HK-2 (cell line): Measurements from ENCODE around the gene UBE2D1.

Source experiments
- DNase-seq: peaks from one replicate; pipeline ENCODE4 v3.0.0-alpha.2; 2018; ENCODE audit not compliant: unreplicated experiment

The UBE2D1 gene

DNA sequence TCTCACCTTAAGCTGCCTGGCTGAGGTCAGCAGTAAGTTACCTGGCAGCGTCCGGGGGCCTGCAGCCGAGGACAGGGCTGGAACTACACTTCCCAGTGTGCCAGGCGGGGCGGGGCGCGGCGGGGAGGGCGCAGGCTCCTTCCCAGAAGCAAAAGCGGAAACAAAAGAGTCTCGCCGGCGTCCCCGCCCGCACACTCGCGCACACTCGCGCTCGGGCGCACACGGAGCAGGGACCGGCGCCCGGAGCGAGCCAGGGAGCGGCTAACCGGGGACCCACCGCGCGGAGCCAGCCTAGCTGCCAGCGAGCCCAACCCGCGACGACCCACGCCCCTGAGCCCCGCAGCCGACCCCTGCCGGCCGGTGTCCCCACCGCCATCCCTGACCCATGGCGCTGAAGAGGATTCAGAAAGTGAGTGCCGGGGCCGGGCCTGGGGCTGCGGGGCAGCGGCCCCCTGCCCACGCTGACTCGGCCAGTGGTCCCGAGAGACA lies at the start of gene UBE2D1:
UBE2D1 (plus strand) TSS at position 190 of the 489 bp plus-strand sequence; CDS start at position 386, 196 bp downstream.
- DNase-seq, result peak; percentile 90

DNA sequence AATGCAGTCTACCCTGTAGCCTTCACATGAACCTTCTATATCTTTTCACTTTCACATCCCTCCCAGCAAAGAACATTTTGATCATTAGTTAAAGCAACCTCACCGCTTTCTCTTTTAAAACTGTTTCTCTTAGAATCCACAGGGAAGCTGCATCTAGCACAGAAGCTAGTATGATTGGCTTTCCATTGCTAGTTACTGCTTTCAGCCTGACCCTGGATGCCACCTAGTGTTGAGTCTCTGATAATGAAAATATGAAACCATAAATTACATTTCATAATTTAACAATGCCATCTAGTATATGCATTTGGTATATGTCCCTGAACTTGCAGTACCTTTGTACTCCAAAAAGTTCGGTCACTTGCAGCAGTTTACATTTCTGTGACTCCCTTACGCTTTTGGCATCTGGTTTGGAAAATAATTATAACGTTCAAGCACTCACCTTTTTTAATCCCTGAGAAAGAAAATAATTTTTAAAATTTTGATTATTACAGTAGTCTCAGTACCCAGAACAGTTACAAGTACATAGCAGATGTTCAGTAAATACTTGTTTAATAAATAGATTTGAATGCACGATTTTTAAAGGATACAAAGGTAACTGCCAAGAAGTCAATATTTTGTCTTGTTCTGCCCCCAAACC lies 43.1 kb upstream of the UBE2D1 start:
- DNase-seq, result no peak

DNA sequence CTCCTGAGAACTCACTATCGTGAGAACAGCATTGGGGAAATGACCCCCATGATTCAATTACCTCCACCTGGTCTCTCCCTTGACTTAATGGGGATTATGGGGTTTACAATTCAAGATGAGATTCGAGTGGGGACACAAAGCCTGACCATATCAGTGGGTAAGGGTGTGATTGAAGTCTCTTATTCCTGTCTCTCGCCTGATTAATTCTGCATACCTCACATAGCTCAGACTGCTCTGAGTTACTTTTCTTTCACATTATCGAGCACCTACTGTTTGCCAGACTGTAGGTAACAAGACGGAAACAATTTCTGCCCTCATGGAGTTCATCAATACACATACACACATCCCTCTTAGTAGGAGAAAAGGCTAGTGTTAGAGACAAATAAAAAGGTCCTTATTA lies 40.8 kb upstream of the UBE2D1 start:
- DNase-seq, result no peak

DNA sequence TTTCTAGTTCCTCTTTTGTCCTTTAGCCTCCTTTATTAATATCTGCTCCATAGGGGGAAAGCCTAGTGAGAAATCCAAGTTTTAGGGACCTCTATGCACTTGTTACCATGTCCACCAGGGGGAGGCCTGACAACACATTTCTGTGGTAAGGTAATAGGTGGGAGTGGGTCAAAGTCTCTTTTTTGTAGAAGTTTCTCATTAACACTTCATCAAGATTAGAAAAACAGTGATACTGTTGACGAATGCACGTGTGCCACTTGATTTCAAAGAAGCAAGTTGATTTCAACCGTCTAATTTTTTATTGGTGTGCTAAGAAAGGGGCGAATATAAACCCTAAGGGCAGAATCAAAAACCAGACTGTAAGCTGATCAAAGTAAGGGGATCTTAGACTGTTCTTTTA lies 35.2 kb upstream of the UBE2D1 start:
- peak; percentile 42 for DNase-seq

DNA sequence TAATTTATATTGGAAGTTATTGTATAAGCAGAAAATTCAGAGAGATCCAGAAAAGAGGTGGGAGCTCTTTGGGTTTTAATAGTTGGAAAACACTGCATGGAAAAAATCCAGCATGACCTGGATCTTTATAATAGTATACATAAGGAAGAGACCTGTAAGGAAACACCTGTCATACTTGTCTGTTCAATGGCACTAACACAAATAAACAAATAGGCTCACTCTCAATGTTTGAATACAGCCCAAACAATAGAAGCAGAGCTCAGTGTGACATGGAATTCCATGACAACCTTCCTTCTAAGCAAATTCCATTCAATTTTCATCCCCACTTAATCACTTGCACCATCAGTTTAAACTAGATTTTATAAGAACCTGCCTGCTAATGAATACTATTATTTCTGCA lies 34.1 kb upstream of the UBE2D1 start:
- DNase-seq, result no peak

DNA sequence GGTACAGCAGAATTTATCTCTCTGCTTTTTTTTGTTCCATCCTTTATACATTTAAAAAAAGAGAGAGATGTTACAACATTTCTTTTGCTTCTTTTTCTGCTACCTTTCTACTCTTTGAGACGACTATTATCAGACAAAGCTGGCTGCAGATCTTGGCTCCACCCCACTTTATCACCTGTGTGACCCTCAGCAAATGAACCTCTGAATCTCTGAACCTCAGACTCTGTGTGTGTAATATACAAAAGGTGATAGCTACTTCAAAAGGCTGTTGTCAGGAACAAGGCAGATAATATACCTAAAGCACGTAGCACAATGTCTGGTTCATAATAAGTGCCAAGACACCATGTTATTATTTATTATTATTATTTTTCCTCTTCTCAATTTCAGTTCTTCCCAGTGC lies 32.6 kb upstream of the UBE2D1 start:
- no peak for DNase-seq

DNA sequence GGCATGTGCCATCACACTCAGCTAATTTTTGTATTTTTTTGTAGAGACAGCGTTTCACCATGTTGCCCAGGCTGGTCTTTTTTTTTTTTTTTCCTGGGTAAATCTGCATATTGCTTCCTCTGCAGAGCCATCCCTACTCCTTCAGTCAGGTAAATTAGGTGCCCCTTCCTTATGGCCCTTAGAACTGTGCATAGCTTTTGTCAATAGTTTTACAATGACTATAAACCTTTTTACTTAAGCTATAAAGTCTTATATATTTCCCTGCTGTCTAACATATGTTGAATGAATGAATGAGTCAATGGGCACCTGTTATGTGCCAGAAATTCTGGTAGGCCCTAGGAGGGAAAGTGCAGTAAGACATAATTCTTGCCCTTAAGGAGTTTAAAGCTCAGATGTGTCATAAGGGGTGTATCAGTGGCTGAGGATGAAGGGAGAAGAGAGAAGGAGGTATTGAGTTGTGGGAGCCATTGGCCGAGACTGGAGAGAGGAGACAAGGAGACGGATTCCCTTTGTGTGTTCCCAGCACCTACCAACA lies 30.6 kb upstream of the UBE2D1 start:
- DNase-seq, result no peak

DNA sequence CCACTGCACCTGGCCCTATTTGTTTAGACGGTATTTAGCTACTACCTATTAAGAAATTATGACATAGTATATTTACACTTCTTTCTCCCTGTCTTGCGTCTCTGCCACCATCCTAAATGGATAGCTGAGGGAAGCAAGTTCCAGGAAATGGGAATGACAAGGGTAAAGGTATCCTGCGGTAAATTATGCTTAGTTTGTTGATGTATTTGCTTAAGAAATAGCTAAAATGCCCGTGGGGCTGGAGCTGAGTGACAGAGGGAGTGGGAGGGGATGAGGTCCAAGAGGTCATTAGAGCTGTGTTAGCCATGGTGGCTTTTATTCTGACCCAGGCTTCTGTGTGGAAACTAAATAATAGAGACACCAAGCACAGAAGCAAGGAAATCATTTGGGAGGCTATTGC lies 29.0 kb upstream of the UBE2D1 start:
- DNase-seq, result no peak

DNA sequence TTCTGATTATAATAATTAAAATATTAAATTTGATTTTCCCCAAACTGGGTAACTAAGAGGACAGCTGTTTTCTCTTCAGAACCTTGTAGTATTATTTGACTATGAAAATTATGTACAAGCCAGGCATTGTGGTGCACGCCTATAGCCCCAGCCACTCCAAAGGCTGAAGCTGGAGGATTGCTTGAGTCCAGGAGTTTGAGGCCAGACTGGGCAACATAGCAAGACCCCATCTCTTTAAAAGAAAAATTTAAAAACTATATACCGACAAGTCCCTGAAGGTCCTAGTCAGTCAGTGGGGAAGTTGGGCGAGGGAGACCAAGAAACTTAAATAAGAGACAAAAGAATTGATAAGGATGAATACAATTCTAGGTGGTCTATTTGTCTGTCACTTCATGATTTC lies 27.1 kb upstream of the UBE2D1 start:
- no peak for DNase-seq

DNA sequence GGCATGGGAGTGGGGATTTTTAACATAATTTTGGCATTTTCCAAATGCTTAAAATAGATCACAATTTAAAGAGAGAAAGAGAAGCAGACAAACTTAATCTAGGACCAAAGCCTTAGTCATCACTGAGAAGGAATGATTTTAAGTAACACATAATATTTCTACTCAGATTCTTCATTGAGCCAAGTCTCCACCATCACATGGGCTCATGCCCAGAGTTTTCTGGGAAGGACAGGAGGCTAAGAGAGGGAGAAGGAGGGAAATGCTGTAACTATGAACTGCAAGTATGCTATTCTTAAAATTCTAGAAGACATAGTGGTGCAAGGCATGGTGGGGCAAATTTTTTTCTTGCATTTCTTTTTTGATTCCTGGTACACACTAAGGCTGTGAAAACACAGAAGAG lies 23.8 kb upstream of the UBE2D1 start:
- no peak for DNase-seq

DNA sequence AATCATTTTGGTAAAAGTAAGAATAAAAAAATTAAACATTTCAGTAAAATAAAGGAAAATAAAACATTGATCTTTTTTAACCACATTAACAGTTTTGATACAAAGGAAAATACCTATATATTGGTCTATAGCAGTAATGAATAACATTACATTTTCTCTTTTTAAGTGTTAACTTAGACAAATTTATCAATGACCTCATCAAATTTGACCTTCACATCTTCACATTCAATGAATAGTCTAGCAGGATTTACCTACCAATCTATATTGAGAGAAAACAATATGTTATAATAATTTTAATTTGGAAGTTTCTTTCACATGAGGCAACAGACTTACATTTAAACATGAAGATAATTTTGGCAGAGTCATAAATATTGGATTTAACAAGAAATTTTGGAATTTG lies 17.9 kb upstream of the UBE2D1 start:
- no peak for DNase-seq

DNA sequence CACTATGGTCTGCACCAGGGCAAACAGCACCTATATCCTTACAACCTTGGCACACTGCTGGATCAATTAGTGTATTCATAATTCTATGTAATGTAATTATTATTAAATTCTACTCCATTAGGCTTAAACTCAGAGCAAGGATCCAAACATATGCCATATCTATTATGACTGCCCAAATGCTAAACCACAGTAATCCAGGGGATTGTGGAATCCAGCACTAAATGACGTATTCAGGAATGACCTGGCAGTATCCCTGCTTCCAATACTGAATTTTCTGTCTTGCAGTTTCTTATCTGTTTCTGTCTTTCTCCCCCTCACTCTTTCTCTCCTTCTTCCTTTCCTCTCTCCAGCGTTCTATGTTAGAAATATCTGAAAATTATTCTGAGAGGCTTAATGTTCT lies 16.5 kb upstream of the UBE2D1 start:
- no peak for DNase-seq

DNA sequence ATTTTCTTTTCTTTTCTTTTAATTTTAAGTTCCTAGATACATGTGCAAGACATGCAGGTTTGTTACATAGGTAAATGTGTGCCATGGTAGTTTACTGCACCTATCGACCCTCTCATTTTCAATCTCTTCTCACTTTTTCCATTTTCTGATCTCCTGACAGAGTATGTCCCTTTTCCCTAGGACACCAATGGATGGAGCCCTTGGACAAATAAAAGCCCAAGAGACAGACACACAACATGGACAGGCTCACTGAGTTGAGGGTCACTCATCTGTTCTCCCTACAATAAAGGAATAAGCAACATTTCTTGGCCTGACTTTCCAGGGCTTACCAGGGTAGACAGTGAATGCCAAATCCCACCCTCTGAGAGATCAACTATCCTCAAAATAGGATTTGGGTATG lies 15.2 kb upstream of the UBE2D1 start:
- DNase-seq, result no peak

DNA sequence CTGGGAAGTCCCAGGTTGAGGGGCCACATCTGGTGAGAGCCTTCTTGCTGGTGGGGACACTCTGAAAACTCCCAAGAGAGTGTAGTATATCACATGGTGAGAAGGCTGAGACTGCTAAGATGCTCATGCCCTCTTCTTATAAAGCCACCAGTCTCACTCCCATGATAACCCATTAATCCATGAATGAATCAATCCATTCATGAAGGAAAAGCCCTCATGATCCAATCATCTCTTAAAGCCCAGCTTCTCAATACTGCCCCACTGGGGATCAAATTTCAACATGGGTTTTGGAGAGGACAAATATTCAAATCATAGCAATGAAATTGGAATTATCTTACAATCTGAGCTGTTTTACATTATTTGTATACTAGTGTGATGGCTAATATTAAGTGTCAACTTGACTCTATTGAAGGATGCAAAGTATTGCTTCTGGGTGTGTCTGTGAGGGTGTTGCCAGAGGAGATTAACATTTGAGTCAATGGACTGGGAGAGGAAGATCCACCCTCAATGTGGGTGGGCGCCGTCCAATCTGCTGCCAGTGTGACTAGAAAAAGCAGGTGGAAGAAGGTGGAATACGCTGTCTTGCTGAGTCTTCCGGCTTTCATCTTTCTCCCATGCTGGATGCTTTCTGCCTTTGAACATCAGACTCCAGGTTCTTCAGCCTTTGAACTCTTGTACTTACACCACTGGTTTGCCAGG lies 14.3 kb upstream of the UBE2D1 start:
- no peak for DNase-seq

DNA sequence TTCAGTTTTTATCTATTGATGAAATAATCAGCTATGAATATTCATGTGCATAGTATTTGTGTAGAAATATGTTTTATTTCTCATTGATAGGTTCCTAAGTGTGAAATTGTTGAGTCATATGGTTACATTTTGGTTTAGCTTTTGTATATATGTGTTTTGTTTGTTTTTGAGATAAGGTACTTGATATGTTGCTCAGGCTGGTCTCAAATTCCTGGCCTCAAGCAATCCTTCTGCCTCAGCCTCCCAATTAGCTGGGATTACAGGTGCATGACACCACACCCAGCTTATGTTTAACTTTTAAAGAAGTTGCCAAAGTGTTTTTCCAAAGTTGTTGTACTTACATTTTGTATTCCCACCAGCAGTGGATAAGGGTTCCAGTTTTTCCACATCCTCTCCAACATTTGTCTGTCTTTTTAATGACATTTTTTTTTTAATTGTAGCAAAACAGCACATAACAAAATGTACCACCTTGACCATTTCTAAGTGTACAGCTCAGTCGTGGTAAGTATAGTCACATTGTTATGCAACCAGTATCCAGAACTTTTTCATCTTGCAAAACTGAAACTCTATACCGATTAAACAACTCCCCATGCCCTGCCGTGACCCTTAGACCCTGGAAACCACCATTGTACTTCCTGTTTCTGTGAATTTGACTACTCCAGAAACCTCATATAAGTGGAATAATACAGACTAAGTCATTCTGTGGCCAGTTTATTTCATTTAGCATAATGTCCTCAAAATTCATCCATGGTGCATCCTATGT lies 12.6 kb upstream of the UBE2D1 start:
- no peak for DNase-seq

DNA sequence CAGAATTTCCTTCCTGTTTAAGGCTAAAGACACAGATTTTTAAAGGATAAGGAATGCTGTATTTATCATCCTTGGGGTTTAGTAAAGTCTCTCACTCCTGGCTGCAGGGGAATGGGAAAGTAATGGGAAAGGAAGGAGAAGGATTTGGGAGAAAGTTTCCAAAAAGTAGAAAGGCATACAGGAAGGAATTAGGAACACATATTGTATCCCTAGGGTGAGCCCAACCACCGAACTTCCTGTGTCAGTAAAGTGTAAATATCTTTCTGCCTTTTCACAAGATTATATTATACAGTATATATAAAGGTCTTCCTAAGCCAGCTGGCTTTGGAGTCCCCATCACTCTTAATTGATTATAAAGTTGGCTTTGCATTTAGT lies 12.0 kb upstream of the UBE2D1 start:
- DNase-seq, result no peak

DNA sequence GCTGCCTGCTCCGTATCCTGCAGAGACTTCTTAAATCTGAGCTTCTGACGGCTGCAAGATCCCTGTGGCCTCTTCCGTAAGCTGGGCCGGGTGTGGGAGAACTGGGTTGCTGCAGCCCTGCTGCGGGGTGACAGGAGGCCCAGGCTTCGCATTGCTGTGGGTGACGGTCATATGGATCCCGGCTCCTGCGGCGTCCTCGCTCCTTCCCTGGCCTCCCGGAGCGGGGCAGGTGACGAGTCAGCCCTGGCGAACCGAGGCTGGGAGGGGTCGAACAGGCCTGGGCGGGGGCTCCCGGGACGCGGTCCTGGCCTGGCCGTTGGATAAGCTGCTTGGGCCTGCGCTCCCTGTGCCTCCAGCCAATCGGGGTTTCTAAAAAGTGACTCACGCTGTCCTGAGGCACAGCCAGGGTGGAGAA lies 7.8 kb upstream of the UBE2D1 start:
- no peak for DNase-seq

DNA sequence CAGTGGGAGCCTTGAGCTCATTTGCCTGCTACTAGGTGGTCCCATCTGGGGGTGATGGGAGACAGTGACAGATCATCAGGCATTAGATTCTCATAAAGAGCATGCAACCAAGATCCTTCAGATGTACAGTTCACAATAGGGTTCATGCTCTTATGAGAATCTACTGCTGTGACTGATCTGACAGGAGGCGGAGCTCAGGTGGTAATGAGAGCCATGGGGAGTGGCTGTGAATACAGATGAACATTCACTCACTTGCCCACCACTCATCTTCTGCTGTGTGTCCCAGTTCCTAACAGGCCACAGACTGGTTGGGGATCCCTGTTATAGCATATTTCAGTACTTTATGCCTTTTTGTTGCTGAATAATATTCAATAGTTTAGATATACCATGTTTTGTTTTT lies 6.6 kb upstream of the UBE2D1 start:
- DNase-seq, result no peak

DNA sequence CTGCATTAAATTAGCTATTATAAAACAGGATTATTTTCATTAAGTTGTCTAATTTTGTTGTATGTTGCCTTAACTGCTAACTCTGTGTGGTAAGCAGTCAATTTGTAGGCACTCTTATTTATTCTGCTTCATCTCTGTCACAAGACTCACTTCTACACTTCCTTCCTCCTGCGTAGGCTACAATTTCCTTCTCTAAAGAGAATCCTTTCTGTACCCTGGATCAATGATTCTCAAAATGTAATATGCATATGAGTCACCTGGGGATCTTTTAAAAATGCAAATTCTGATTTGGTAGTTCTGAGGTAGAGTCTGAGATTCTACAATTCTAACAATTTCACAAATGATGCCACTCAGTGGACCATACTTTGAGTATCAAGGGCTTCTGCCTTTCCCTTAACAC lies 4.4 kb upstream of the UBE2D1 start:
- DNase-seq, result no peak

DNA sequence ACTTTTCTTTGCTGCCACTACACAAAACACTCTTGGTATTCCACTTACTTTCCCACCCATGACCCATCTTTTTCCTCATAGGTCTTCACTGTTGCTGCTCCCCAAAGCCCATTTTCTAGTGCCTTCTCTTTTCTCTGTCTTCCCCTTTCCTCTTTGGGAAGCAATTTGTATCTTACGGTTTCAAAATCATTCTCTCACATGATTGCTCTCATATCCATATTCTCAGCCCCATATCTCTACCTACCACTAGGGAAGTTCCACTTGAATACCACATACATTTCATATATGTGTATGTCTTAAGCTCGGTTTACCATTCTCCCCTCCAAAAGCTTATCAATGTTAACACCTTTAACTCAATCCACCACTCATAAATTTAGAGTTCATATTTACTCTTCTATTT lies 3.2 kb upstream of the UBE2D1 start:
- no peak for DNase-seq

DNA sequence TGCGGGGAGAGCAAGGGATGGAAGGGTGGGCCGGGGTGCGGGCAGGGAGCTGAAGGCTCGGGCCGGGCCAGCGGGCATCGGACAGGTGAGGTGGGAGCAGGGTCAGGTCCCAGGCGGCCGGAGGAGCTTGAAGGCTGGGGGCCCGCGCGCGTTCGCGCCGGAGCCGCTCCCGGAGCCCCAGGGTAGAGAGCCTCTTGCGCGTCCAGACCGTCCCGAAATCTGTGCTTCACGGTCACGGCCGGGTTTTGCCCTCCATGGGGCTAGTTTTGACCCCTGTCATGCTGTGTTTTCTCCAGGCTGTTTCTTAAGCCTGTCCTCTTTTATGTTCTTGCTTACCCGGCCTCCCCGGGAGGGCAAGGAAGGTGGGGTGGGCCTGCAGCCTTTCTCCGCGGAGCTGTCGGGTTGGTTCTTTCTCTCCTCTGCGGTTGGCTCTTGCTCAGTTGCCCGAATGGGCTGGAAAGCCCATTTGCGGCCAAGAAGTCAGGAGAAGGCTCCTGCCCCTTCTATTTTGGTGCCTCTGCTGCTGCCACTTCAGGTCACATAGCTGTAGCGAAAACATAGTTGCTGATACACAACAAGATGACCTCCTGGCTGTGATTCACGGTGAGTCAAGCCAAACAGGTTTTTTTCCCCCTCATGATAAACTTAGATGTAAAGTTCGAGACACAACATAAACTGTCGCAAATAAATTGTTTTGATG lies 650 bp downstream of the UBE2D1 start:
- peak; percentile 57 for DNase-seq

DNA sequence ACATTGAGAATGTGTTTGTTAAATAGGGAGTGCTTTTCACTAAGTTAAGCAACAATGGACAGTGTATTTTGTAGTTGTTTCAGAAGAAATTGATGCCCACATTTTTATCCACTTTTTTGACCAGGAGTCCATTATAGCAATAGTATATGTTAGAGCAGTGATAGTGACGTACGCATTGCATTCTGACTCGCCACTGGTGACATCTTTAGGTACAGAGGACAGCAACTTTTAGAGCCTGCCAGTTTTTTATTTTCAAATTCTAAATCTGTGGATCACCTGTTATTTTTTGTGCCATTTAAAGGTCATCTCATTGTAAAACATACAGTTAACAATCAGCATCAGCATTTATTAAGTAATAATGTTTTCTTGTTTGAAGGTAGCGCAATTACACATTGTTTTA lies 1.4 kb downstream of the UBE2D1 start:
- DNase-seq, result no peak
